Mucosa of gallbladder (tissue), 1 donor: ENCODE results near the gene ZNF20. TPM values are rescaled to one million over a fixed set of nuclear protein-coding genes. Genes with fewer than 3 reads are reported as not detected.

ENCODE experiments used
- DNase-seq: peaks from one replicate; pipeline ENCODE4 v3.0.0-alpha.2; 2020; ENCODE audit warnings: low spot score
- total RNA-seq: library from RNA; stranded (reverse); gene quantifications from one replicate; pipeline ENCODE4 v1.2.1, GENCODE V29; 2021
- donor health status: DM: no; HTN: no; CAD: no.

The ZNF20 gene
- total RNA-seq, result 3.4 TPM

GRCh38 chr19:12139885-12140544, at the start of gene ZNF20:
TSS of gene ZNF20 (minus strand) at chr19:12140350. CDS start at chr19:12140182, 168 bp downstream.
- peak; percentile 97 for DNase-seq

GRCh38 chr19:12187625-12188024, 47.5 kb upstream of the ZNF20 start:
- DNase-seq, result no peak

- DNase-seq, result no peak
These were observed 40.2 kb upstream of the ZNF20 start for GRCh38 chr19:12180377-12180776.

GRCh38 chr19:12166626-12167025, 26.5 kb upstream of the ZNF20 start:
- no peak for DNase-seq

- no peak for DNase-seq
These were observed 23.7 kb upstream of the ZNF20 start for GRCh38 chr19:12163826-12164225.

GRCh38 chr19:12162882-12163806, 23.0 kb upstream of the ZNF20 start, which contains the start of gene ZNF136:
TSS of gene ZNF136 (plus strand) at chr19:12163096. CDS start at chr19:12163204, 108 bp downstream.
- peak; percentile 97 for DNase-seq

- no peak for DNase-seq
These were observed 22.3 kb upstream of the ZNF20 start for GRCh38 chr19:12162513-12162881.

GRCh38 chr19:12159773-12160414, 19.7 kb upstream of the ZNF20 start:
- DNase-seq, result no peak

GRCh38 chr19:12156223-12157058, 16.3 kb upstream of the ZNF20 start, which contains the start of gene ZNF625:
TSS of gene ZNF625 (minus strand) at chr19:12156734. CDS start at chr19:12156558, 176 bp downstream.
- peak; percentile 88 for DNase-seq

- no peak for DNase-seq
These were observed 15.2 kb upstream of the ZNF20 start for GRCh38 chr19:12155324-12155860.

- DNase-seq, result no peak
These were observed 5.2 kb upstream of the ZNF20 start for GRCh38 chr19:12145348-12145747.

GRCh38 chr19:12141405-12141736, 1.2 kb upstream of the ZNF20 start:
- no peak for DNase-seq

GRCh38 chr19:12140545-12141404, 625 bp upstream of the ZNF20 start:
- DNase-seq, result peak; percentile 91

GRCh38 chr19:12139269-12139668, 881 bp downstream of the ZNF20 start:
- no peak for DNase-seq

GRCh38 chr19:12137221-12137940, 2.8 kb downstream of the ZNF20 start:
- no peak for DNase-seq

- DNase-seq, result no peak
These were observed 7.1 kb downstream of the ZNF20 start for GRCh38 chr19:12133069-12133468.

- DNase-seq, result no peak
These were observed 13.4 kb downstream of the ZNF20 start for GRCh38 chr19:12126707-12127106.

- no peak for DNase-seq
These were observed 22.8 kb downstream of the ZNF20 start for GRCh38 chr19:12117201-12117970.

GRCh38 chr19:12113121-12113520, 27.0 kb downstream of the ZNF20 start:
- no peak for DNase-seq
